ENCODE measurements around the gene IFT172.
"Not testable (repeated sequence)": the region's sequence is repeated elsewhere in the genome, so short reads cannot be mapped to it uniquely, and the experiment has no call there.

Gene IFT172

GRCh38 chr2:27489498-27490397 lies at the start of gene IFT172:
IFT172 (minus strand) TSS chr2:27489743; CDS start chr2:27489653, 90 bp downstream.
- peak; percentile 99 for DNase-seq
- peak; percentile 97 for ATAC-seq

GRCh38 chr2:27538839-27539450 lies 49.4 kb upstream of the IFT172 start:
- not testable (repeated sequence) for ATAC-seq, DNase-seq

- DNase-seq: no peak
- ATAC-seq: no peak
These were observed 47.7 kb upstream of the IFT172 start for GRCh38 chr2:27537287-27537686.

GRCh38 chr2:27531983-27532382 lies 42.4 kb upstream of the IFT172 start:
- ATAC-seq (no peak), DNase-seq (no peak)

GRCh38 chr2:27527182-27527581 lies 37.6 kb upstream of the IFT172 start:
- no peak for DNase-seq

GRCh38 chr2:27522400-27522945 lies 32.9 kb upstream of the IFT172 start:
- no peak for ATAC-seq

More at GRCh38 chr2:27527182-27527581, 37.6 kb upstream of the IFT172 start:
- ATAC-seq: no peak

GRCh38 chr2:27520316-27520715 lies 30.8 kb upstream of the IFT172 start:
- ATAC-seq (no peak), DNase-seq (no peak)

More at GRCh38 chr2:27522400-27522945, 32.9 kb upstream of the IFT172 start:
- no peak for DNase-seq

GRCh38 chr2:27518782-27519113 lies 29.2 kb upstream of the IFT172 start:
- no peak for DNase-seq
- ATAC-seq: no peak

- ATAC-seq (no peak), DNase-seq (no peak)
These were observed 28.7 kb upstream of the IFT172 start for GRCh38 chr2:27518113-27518781.

- DNase-seq (no peak), ATAC-seq (no peak)
These were observed 19.8 kb upstream of the IFT172 start for GRCh38 chr2:27509326-27509725.

GRCh38 chr2:27507293-27507692 lies 17.8 kb upstream of the IFT172 start:
- DNase-seq: no peak

GRCh38 chr2:27506587-27506986 lies 17.0 kb upstream of the IFT172 start:
- ATAC-seq (no peak), DNase-seq (no peak)

More at GRCh38 chr2:27507293-27507692, 17.8 kb upstream of the IFT172 start:
- ATAC-seq: no peak

- ATAC-seq (no peak), DNase-seq (no peak)
These were observed 12.6 kb upstream of the IFT172 start for GRCh38 chr2:27502142-27502541.

GRCh38 chr2:27501042-27501441 lies 11.5 kb upstream of the IFT172 start:
- DNase-seq (no peak), ATAC-seq (no peak)

GRCh38 chr2:27498975-27499374 lies 9.4 kb upstream of the IFT172 start:
- ATAC-seq: no peak

GRCh38 chr2:27497288-27497627 lies 7.7 kb upstream of the IFT172 start:
- DNase-seq: no peak
- ATAC-seq: no peak

More at GRCh38 chr2:27498975-27499374, 9.4 kb upstream of the IFT172 start:
- DNase-seq: no peak

- DNase-seq: no peak
- ATAC-seq: no peak
These were observed 7.1 kb upstream of the IFT172 start, which contains the start of gene GCKR for GRCh38 chr2:27496357-27497287. GCKR (plus strand) TSS chr2:27496839; CDS start chr2:27496905, 66 bp downstream.

- DNase-seq: no peak
- no peak for ATAC-seq
These were observed 6.4 kb upstream of the IFT172 start for GRCh38 chr2:27495840-27496356.

GRCh38 chr2:27494944-27495554 lies 5.5 kb upstream of the IFT172 start, which contains the start of gene FNDC4:
FNDC4 (minus strand) TSS chr2:27495200; CDS start chr2:27494679, 521 bp downstream.
- ATAC-seq (peak; percentile 62), DNase-seq (peak; percentile 38)

- DNase-seq: peak; percentile 15
- no peak for ATAC-seq
These were observed 4.9 kb upstream of the IFT172 start for GRCh38 chr2:27494284-27494943.
